Loucy (cell line): ENCODE measurements around the gene CCDC171.

Experiments used
- H2AFZ ChIP-seq: fragments of 200-600 bp; sonication (generic); 2 replicates; pipeline ENCODE4 v1.6.0; 2016; ENCODE audit warnings: antibody characterized with exemption, mild to moderate bottlenecking, low read length, moderate library complexity
- H3F3A ChIP-seq: fragments of 200-600 bp; 2 replicates; pipeline ENCODE4 v1.6.0; 2016; ENCODE audit warnings: antibody characterized with exemption, low read depth, mild to moderate bottlenecking
- H3K27me3 ChIP-seq: fragments of 200-600 bp; sonication (generic); 2 replicates; pipeline ENCODE4 v1.6.1; 2014; ENCODE audit warnings: low read length, mild to moderate bottlenecking; ENCODE audit not compliant: insufficient read depth, poor library complexity, severe bottlenecking
- H3K36me3 ChIP-seq: fragments of 200-600 bp; sonication (generic); 2 replicates; pipeline ENCODE4 v1.6.1; 2016; ENCODE audit warnings: low read length; ENCODE audit not compliant: insufficient read depth
- H3K4me1 ChIP-seq: fragments of 200-600 bp; sonication (generic); 2 replicates; pipeline ENCODE4 v1.5.1; 2014; ENCODE audit warnings: low read length, mild to moderate bottlenecking; ENCODE audit not compliant: insufficient read depth, poor library complexity, severe bottlenecking
- H3K4me2 ChIP-seq: fragments of 200-600 bp; sonication (generic); 2 replicates; pipeline ENCODE4 v1.6.0; 2014; ENCODE audit warnings: antibody characterized with exemption, low read length, low read depth, mild to moderate bottlenecking; ENCODE audit not compliant: poor library complexity, severe bottlenecking
- H3K4me3 ChIP-seq: fragments of 200-600 bp; sonication (generic); 2 replicates; pipeline ENCODE4 v1.5.1; 2014; ENCODE audit warnings: low read length, mild to moderate bottlenecking, mixed read lengths; ENCODE audit not compliant: poor library complexity, severe bottlenecking
- H3K79me2 ChIP-seq: fragments of 200-600 bp; sonication (generic); 2 replicates; pipeline ENCODE4 v1.6.1; 2014; ENCODE audit warnings: low read length; ENCODE audit not compliant: insufficient read depth
- H3K9ac ChIP-seq: fragments of 200-600 bp; sonication (generic); 2 replicates; pipeline ENCODE4 v1.6.0; 2014; ENCODE audit warnings: mild to moderate bottlenecking, low read depth, low read length, moderate library complexity; ENCODE audit not compliant: poor library complexity, severe bottlenecking
- H3K9me2 ChIP-seq: fragments of 200-600 bp; sonication (generic); replicated peaks from 2 replicates; pipeline ENCODE4 v1.6.1; 2016; ENCODE audit warnings: low read depth, low read length, mixed read lengths
- H3K9me3 ChIP-seq: fragments of 200-600 bp; sonication (generic); 2 replicates; pipeline ENCODE4 v1.6.1; 2014; ENCODE audit warnings: mild to moderate bottlenecking, antibody characterized with exemption, low read length, low read depth; ENCODE audit not compliant: insufficient read depth
- H4K20me1 ChIP-seq: fragments of 200-600 bp; sonication (generic); 2 replicates; pipeline ENCODE4 v1.6.0; 2014; ENCODE audit warnings: antibody characterized with exemption, low read length, mild to moderate bottlenecking; ENCODE audit not compliant: insufficient read depth, poor library complexity, severe bottlenecking
- CTCF ChIP-seq: fragments of 200-600 bp; sonication (generic); conservative IDR thresholded peaks from 2 replicates; pipeline ENCODE4 v1.5.1; 2014; ENCODE audit warnings: mild to moderate bottlenecking, antibody characterized with exemption, low read length
- EZH2phosphoT487 ChIP-seq: fragments of 200-600 bp; IDR thresholded peaks from 2 replicates; pipeline ENCODE4 v1.6.1; 2018; ENCODE audit warnings: antibody characterized with exemption, mild to moderate bottlenecking, moderate library complexity, borderline replicate concordance

The CCDC171 gene

GRCh38 chr9:15743512-15743911, 190.7 kb downstream of the CCDC171 start:
- no peaks in the 10 kb centered on the region for H3K79me2 ChIP-seq
- H3K36me3 ChIP-seq = peaks cover 26% of the 10 kb centered on the region; the same call in 1 of the 2 replicates

DNA sequence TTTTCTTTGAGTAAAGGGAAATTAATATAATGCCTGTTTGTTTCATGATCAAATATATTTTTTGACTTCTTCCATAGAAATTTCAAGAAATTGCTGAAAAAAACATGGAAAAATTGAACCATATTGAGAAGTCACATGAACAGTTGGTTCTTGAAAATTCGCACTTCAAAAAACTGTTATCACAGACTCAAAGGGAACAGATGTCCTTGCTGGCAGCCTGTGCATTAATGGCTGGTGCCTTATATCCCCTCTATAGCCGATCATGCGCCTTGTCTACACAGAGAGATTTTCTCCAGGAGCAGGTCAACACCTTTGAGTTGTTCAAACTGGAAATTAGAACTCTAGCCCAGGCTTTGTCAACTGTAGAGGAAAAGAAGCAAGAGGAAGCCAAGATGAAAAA, 191.4 kb downstream of the CCDC171 start:
- TF ChIP-seq EZH2phosphoT487 = no peak
- TF ChIP-seq CTCF = no peak
- Histone ChIP-seq H3K9me3 (no peaks in the 10 kb centered on the region; the same call in 1 of the 2 replicates), H2AFZ (no peak overlapping the region), H3K9me2 (no peaks in the 10 kb centered on the region), H3K4me3 (no peak overlapping the region), H4K20me1 (no peaks in the 10 kb centered on the region), H3F3A (no peaks in the 10 kb centered on the region), H3K9ac (no peak overlapping the region), H3K4me2 (no peak overlapping the region), H3K4me1 (no peaks in the 10 kb centered on the region), H3K79me2 (no peaks in the 10 kb centered on the region), H3K36me3 (peaks cover 26% of the 10 kb centered on the region; the same call in 1 of the 2 replicates), H3K27me3 (no peaks in the 10 kb centered on the region)

More at GRCh38 chr9:15743512-15743911, 190.7 kb downstream of the CCDC171 start:
- Histone ChIP-seq H3K4me2 (no peak overlapping the region), H3F3A (no peaks in the 10 kb centered on the region), H3K9me3 (no peaks in the 10 kb centered on the region; the same call in 1 of the 2 replicates), H3K27me3 (no peaks in the 10 kb centered on the region), H3K4me1 (no peaks in the 10 kb centered on the region), H4K20me1 (no peaks in the 10 kb centered on the region), H3K9me2 (no peaks in the 10 kb centered on the region), H3K4me3 (no peak overlapping the region), H2AFZ (no peak overlapping the region), H3K9ac (no peak overlapping the region)
- TF ChIP-seq EZH2phosphoT487 = no peak
- TF ChIP-seq CTCF = no peak

DNA sequence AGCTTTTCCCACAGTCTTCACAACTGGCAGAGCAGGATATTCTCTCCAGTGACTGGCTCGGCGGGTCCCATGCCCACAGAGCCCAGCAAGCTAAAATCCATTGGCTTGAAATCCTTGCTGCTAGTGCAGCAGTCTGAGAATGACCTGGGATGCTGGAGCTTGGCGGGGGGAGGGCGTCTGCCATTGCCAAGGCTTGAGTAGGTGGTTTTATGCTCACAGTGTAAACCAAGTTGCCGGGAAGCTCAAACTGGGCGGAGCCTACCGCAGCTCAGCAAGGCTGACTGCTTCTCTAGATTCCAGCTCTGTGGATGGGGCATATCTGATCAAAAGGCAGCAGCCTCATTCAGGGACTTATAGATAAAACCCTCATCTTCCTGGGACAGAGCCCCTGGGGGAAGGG, 194.1 kb downstream of the CCDC171 start:
- Histone ChIP-seq H3K4me2 (no peak overlapping the region), H3K4me1 (no peaks in the 10 kb centered on the region), H3K9me2 (no peaks in the 10 kb centered on the region), H3K79me2 (no peaks in the 10 kb centered on the region), H4K20me1 (no peaks in the 10 kb centered on the region), H3F3A (no peaks in the 10 kb centered on the region), H3K9me3 (no peaks in the 10 kb centered on the region; the same call in 1 of the 2 replicates), H3K9ac (no peak overlapping the region), H2AFZ (no peak overlapping the region), H3K27me3 (no peaks in the 10 kb centered on the region), H3K36me3 (peaks cover 26% of the 10 kb centered on the region; the same call in 1 of the 2 replicates), H3K4me3 (no peak overlapping the region)
- TF ChIP-seq CTCF (no peak), EZH2phosphoT487 (no peak)
